Naive B cell (primary cell): ENCODE data around the gene GNAI3. TPM values are rescaled to one million over a fixed set of nuclear protein-coding genes. Genes with fewer than 3 reads are reported as not detected.

Experiments used
- ATAC-seq, 2 donors: fragments of 150-1000 bp; cut with Tn5 transposase; 2 replicates each; pipeline ENCODE4 v1.10.0; 2021; ENCODE audit warnings: low read depth in 2 of 2, mild to moderate bottlenecking in 2 of 2, moderate library complexity in 2 of 2
- DNase-seq: peaks from one replicate; pipeline ENCODE4 v3.0.0; 2022
- H3K27ac Mint-ChIP-seq, 6 donors: one replicate each; pipeline ENCODE4 v1.8.0; 2020 to 2022; ENCODE audit warnings: mild to moderate bottlenecking in 6 of 6, mixed read lengths in 6 of 6, moderate library complexity in 5 of 6, inconsistent platforms in 2 of 6
- H3K27me3 Mint-ChIP-seq, 3 donors: one replicate each; pipeline ENCODE4 v1.8.0; 2021 to 2022; ENCODE audit warnings: mixed read lengths in 3 of 3, mild to moderate bottlenecking in 1 of 3
- H3K36me3 Mint-ChIP-seq, 2 donors: one replicate each; pipeline ENCODE4 v1.8.0; 2020 to 2022; ENCODE audit warnings: mixed read lengths in 2 of 2, inconsistent platforms in 1 of 2, mild to moderate bottlenecking in 1 of 2
- H3K4me1 Mint-ChIP-seq, 3 donors: one replicate each; pipeline ENCODE4 v1.8.0; 2020 to 2022; ENCODE audit warnings: mixed read lengths in 3 of 3, inconsistent platforms in 1 of 3, mild to moderate bottlenecking in 1 of 3, moderate library complexity in 1 of 3
- H3K4me3 Mint-ChIP-seq, 8 donors: one replicate each; pipeline ENCODE4 v1.8.0; 2020 to 2022; ENCODE audit warnings: mild to moderate bottlenecking in 8 of 8, mixed read lengths in 8 of 8, moderate library complexity in 8 of 8, inconsistent platforms in 2 of 8
- H3K9me3 Mint-ChIP-seq, 7 donors: one replicate each; pipeline ENCODE4 v1.8.0; 2020 to 2022; ENCODE audit warnings: mixed read lengths in 7 of 7, mild to moderate bottlenecking in 5 of 7, inconsistent platforms in 2 of 7, moderate library complexity in 1 of 7
- polyA plus RNA-seq, 6 donors: library from polyadenylated mRNA; unstranded; fragments of 300-500 nt; fragmentation: Illumina TruSeq; gene quantifications; one replicate each; pipeline ENCODE4 v1.2.3, GENCODE V29; 2021; ENCODE audit warnings: low read depth in 6 of 6

The GNAI3 gene
- polyA plus RNA-seq, 6 donors from 2014 or later = 7.6 to 13.9 (median 8.9) TPM

- peaks cover 0 to 7% of the 10 kb centered on the region in 2 donors for H3K36me3 Mint-ChIP-seq
- H3K27me3 Mint-ChIP-seq = no peaks in the 10 kb centered on the region
- DNase-seq (no peak), ATAC-seq (no peak)
- H3K9me3 Mint-ChIP-seq = no peaks in the 10 kb centered on the region
- peak overlapping the region; percentile 93 to 99 (median 98) for H3K4me3 Mint-ChIP-seq
- peak overlapping the region; percentile 42 to 97 (median 87) for H3K27ac Mint-ChIP-seq
- H3K4me1 Mint-ChIP-seq = peaks cover 57 to 81% (median 64%) of the 10 kb centered on the region in 3 donors
Measured at GRCh38 chr1:109621379-109622136, 73.1 kb downstream of the GNAI3 start.

GRCh38 chr1:109622137-109622892 is 73.9 kb downstream of the GNAI3 start:
- Mint-ChIP-seq H3K9me3 (no peaks in the 10 kb centered on the region), H3K4me1 (peaks cover 57 to 79% (median 61%) of the 10 kb centered on the region in 3 donors), H3K27me3 (no peaks in the 10 kb centered on the region), H3K27ac (peak overlapping the region in 5 of 6 donors; percentile 42 to 97 (median 81)), H3K36me3 (peaks cover 0 to 10% of the 10 kb centered on the region in 2 donors), H3K4me3 (peak overlapping the region in 7 of 8 donors; percentile 93 to 99 (median 98))
- DNase-seq = no peak
- no peak for ATAC-seq

- H3K36me3 Mint-ChIP-seq = peaks cover 0 to 15% of the 10 kb centered on the region in 2 donors
- ATAC-seq (no peak), DNase-seq (no peak)
Measured at GRCh38 chr1:109622895-109623294, 74.5 kb downstream of the GNAI3 start.

GRCh38 chr1:109623601-109624161 is 75.3 kb downstream of the GNAI3 start:
- ATAC-seq (no peak), DNase-seq (no peak)
- H3K27ac Mint-ChIP-seq = peak overlapping the region; percentile 76 to 92 (median 85)
- H3K9me3 Mint-ChIP-seq = no peaks in the 10 kb centered on the region
- H3K4me3 Mint-ChIP-seq = peak overlapping the region; percentile 35 to 99 (median 84)
- no peaks in the 10 kb centered on the region for H3K27me3 Mint-ChIP-seq
- H3K4me1 Mint-ChIP-seq = peaks cover 53 to 74% (median 62%) of the 10 kb centered on the region in 3 donors
- H3K36me3 Mint-ChIP-seq = peaks cover 0 to 20% of the 10 kb centered on the region in 2 donors

More at GRCh38 chr1:109622895-109623294, 74.5 kb downstream of the GNAI3 start:
- Mint-ChIP-seq H3K27ac (peak overlapping the region in 3 of 6 donors; percentile 42 to 78 (median 48)), H3K27me3 (no peaks in the 10 kb centered on the region), H3K9me3 (no peaks in the 10 kb centered on the region), H3K4me1 (peaks cover 57 to 79% (median 65%) of the 10 kb centered on the region in 3 donors), H3K4me3 (peak overlapping the region in 7 of 8 donors; percentile 59 to 99 (median 84))

GRCh38 chr1:109624201-109625010 is 76.0 kb downstream of the GNAI3 start:
- H3K4me3 Mint-ChIP-seq = peak overlapping the region; percentile 66 to 99 (median 83)
- ATAC-seq (peak; percentile 43 to 45), DNase-seq (peak; percentile 53)
- H3K9me3 Mint-ChIP-seq = no peaks in the 10 kb centered on the region
- H3K27ac Mint-ChIP-seq = peak overlapping the region in 5 of 6 donors; percentile 78 to 92 (median 86)
- H3K4me1 Mint-ChIP-seq = peaks cover 47 to 68% (median 57%) of the 10 kb centered on the region in 3 donors
- H3K36me3 Mint-ChIP-seq = peaks cover 0 to 24% of the 10 kb centered on the region in 2 donors
- no peaks in the 10 kb centered on the region for H3K27me3 Mint-ChIP-seq

GRCh38 chr1:109625176-109625575 is 76.8 kb downstream of the GNAI3 start:
- peaks cover 44 to 60% (median 51%) of the 10 kb centered on the region in 3 donors for H3K4me1 Mint-ChIP-seq
- no peak for DNase-seq
- H3K27ac Mint-ChIP-seq = peak overlapping the region in 3 of 6 donors; percentile 50 to 92 (median 78)
- no peaks in the 10 kb centered on the region for H3K27me3 Mint-ChIP-seq
- peaks cover 0 to 31% of the 10 kb centered on the region in 2 donors for H3K36me3 Mint-ChIP-seq
- no peaks in the 10 kb centered on the region for H3K9me3 Mint-ChIP-seq
- no peak for ATAC-seq
- peak overlapping the region in 4 of 8 donors; percentile 56 to 99 (median 76) for H3K4me3 Mint-ChIP-seq

- peak overlapping the region in 2 of 8 donors; percentile 56 to 58 for H3K4me3 Mint-ChIP-seq
- H3K36me3 Mint-ChIP-seq = peaks cover under 1 to 31% of the 10 kb centered on the region in 2 donors
- DNase-seq (no peak), ATAC-seq (no peak)
- no peaks in the 10 kb centered on the region for H3K27me3 Mint-ChIP-seq
- peaks cover 43 to 53% (median 46%) of the 10 kb centered on the region in 3 donors for H3K4me1 Mint-ChIP-seq
- no peaks in the 10 kb centered on the region for H3K9me3 Mint-ChIP-seq
- H3K27ac Mint-ChIP-seq = peak overlapping the region in 5 of 6 donors; percentile 30 to 92 (median 78)
Measured at GRCh38 chr1:109625601-109626560, 77.5 kb downstream of the GNAI3 start.

GRCh38 chr1:109626682-109627408 is 78.4 kb downstream of the GNAI3 start:
- no peak for DNase-seq
- no peak overlapping the region for H3K4me3 Mint-ChIP-seq
- no peak for ATAC-seq
- peaks cover 34 to 47% (median 38%) of the 10 kb centered on the region in 3 donors for H3K4me1 Mint-ChIP-seq
- H3K27ac Mint-ChIP-seq = peak overlapping the region in 2 of 6 donors; percentile 67 to 78
- no peaks in the 10 kb centered on the region for H3K27me3 Mint-ChIP-seq
- H3K36me3 Mint-ChIP-seq = peaks cover 4 to 31% of the 10 kb centered on the region in 2 donors
- H3K9me3 Mint-ChIP-seq = no peaks in the 10 kb centered on the region

- ATAC-seq (no peak), DNase-seq (no peak)
- Mint-ChIP-seq H3K4me1 (peaks cover 24 to 37% (median 32%) of the 10 kb centered on the region in 3 donors), H3K9me3 (no peaks in the 10 kb centered on the region), H3K27ac (peak overlapping the region in 2 of 6 donors; percentile 9 to 12), H3K4me3 (peak overlapping the region in 2 of 8 donors; percentile 14 to 29), H3K36me3 (peaks cover 4 to 31% of the 10 kb centered on the region in 2 donors), H3K27me3 (no peaks in the 10 kb centered on the region)
Measured at GRCh38 chr1:109627692-109628399, 79.4 kb downstream of the GNAI3 start.

GRCh38 chr1:109628540-109629321 is 80.3 kb downstream of the GNAI3 start:
- H3K4me1 Mint-ChIP-seq = peaks cover 15 to 28% (median 26%) of the 10 kb centered on the region in 3 donors
- no peak for ATAC-seq

More at GRCh38 chr1:109628540-109629321, 80.3 kb downstream of the GNAI3 start:
- Mint-ChIP-seq H3K27ac (peak overlapping the region in 1 of 6 donors; percentile 49), H3K36me3 (peaks cover 4 to 31% of the 10 kb centered on the region in 2 donors), H3K9me3 (no peaks in the 10 kb centered on the region), H3K27me3 (no peaks in the 10 kb centered on the region), H3K4me3 (peak overlapping the region in 1 of 8 donors; percentile 29)
- no peak for DNase-seq
